ENCODE results near the gene GRID2. TPM values are rescaled to one million over a fixed set of nuclear protein-coding genes. Genes with fewer than 3 reads are reported as not detected.

Gene GRID2
- total and polyA plus RNA-seq, 12 donors: 0.55 to 4.0 (median 2.0) TPM

- Histone ChIP-seq H3K4me3 (no peak overlapping the region), H3K9me3 (replicated peaks in 1 of 3) (no peaks in the 10 kb centered on the region), H3K27me3 (no peaks in the 10 kb centered on the region), H3K4me1 (replicated peaks in 1 of 2) (no peaks in the 10 kb centered on the region), H3K36me3 (replicated peaks in 1 of 2) (no peaks in the 10 kb centered on the region), H3K27ac (no peak overlapping the region)
- WGBS, 4 donors: 86 to 96% (median 92%) methylated on average over 1 of the region's 1 CpG
- intact Hi-C loops (cut with DNase I): no loop called here
- TF ChIP-seq POLR2A (IDR thresholded peaks at IDR 0.05): no peak
- TF ChIP-seq CTCF (IDR thresholded peaks at IDR 0.05): no peak
- no peak for DNase-seq
These were observed 1439.9 kb downstream of the GRID2 start for GRCh38 chr4:93743635-93744034.

GRCh38 chr4:93744961-93745360, 1441.2 kb downstream of the GRID2 start:
- intact Hi-C loops (cut with DNase I): no loop called here

GRCh38 chr4:93746031-93746430, 1442.3 kb downstream of the GRID2 start:
- H3K4me1 ChIP-seq (replicated peaks in 1 of 2): no peaks in the 10 kb centered on the region
- H3K36me3 ChIP-seq (replicated peaks in 1 of 2): no peaks in the 10 kb centered on the region
- DNase-seq: no peak
- H3K4me3 ChIP-seq: no peak overlapping the region
- no peaks in the 10 kb centered on the region for H3K27me3 ChIP-seq
- H3K27ac ChIP-seq: no peak overlapping the region
- H3K9me3 ChIP-seq (replicated peaks in 1 of 3): no peaks in the 10 kb centered on the region
- TF ChIP-seq POLR2A (IDR thresholded peaks at IDR 0.05) (no peak), CTCF (IDR thresholded peaks at IDR 0.05) (no peak)
- intact Hi-C loops (cut with DNase I): no loop called here

More at GRCh38 chr4:93744961-93745360, 1441.2 kb downstream of the GRID2 start:
- 13 to 21% (median 18%) methylated on average over 2 of the region's 2 CpGs for WGBS, 4 donors
- Histone ChIP-seq H3K27ac (no peak overlapping the region), H3K4me1 (replicated peaks in 1 of 2) (no peaks in the 10 kb centered on the region), H3K4me3 (no peak overlapping the region), H3K9me3 (replicated peaks in 1 of 3) (no peaks in the 10 kb centered on the region), H3K36me3 (replicated peaks in 1 of 2) (no peaks in the 10 kb centered on the region), H3K27me3 (no peaks in the 10 kb centered on the region)
- DNase-seq: no peak
- TF ChIP-seq POLR2A (IDR thresholded peaks at IDR 0.05) (no peak), CTCF (IDR thresholded peaks at IDR 0.05) (no peak)

- no peak for DNase-seq
- H3K4me1 ChIP-seq (replicated peaks in 1 of 2): no peaks in the 10 kb centered on the region
- TF ChIP-seq POLR2A (IDR thresholded peaks at IDR 0.05) (no peak), CTCF (IDR thresholded peaks at IDR 0.05) (no peak)
- 50 to 54% (median 52%) methylated on average over 2 of the region's 2 CpGs for WGBS, 4 donors
- H3K4me3 ChIP-seq: no peak overlapping the region
- no peaks in the 10 kb centered on the region for H3K36me3 ChIP-seq (replicated peaks in 1 of 2)
- intact Hi-C loops (cut with DNase I): no loop called here
- H3K27ac ChIP-seq: no peak overlapping the region
- no peaks in the 10 kb centered on the region for H3K27me3 ChIP-seq
- H3K9me3 ChIP-seq (replicated peaks in 1 of 3): no peaks in the 10 kb centered on the region
These were observed 1443.5 kb downstream of the GRID2 start for GRCh38 chr4:93747220-93747619.
